Activated CD8-positive, alpha-beta memory T cell treated with anti-CD3 and anti-CD28 coated beads for 24 hours (primary cell): ENCODE measurements around the gene CABCOCO1.
"Not testable (repeated sequence)": the region's sequence is repeated elsewhere in the genome, so short reads cannot be mapped to it uniquely, and the experiment has no call there.

Source experiments
- DNase-seq: peaks from one replicate; pipeline ENCODE4 v3.0.0-alpha.2; 2020

The CABCOCO1 gene

DNA sequence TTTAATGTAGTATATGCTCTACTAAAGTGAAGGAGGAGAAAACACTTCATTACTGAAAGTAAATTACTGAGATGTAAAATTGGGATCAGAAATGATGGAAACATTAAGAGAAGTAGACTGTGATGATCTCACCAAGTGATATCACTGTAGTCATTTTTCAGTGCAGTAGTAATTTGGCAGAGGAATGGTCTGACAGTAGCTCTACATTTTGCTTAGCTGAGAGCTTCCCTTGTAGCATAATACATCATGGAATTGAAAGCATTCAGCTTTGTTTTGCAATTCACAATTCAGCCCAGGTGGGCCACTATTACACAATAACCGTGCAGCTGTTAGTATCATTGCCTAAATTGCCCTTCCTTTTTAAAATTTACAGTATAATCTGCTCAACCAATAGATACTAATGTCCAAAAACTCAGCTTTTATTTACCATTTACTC is 19.4 kb upstream of the CABCOCO1 start:
- DNase-seq = no peak

DNA sequence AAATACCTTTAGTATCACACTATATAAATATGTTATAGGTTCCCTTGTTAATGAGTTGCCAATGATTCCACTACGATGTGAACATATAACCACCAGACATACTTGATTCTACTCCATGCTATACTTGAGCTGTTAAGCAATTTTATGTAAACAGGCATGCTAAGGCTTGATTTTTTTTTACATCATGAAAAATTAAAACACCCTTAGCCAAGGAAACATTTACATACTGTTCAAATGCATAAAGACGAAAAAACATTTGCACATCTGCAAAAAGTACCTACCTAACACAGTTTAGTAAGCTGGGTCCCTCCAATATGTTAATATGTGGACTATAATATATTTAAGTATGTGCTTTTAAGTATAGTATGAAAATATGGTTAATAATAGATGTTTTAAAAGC is 9.0 kb upstream of the CABCOCO1 start:
- no peak for DNase-seq

GRCh38 chr10:61655335-61655851 is 7.3 kb upstream of the CABCOCO1 start:
- DNase-seq = no peak

- DNase-seq = no peak
These were observed 737 bp downstream of the CABCOCO1 start for GRCh38 chr10:61663466-61663865.

DNA sequence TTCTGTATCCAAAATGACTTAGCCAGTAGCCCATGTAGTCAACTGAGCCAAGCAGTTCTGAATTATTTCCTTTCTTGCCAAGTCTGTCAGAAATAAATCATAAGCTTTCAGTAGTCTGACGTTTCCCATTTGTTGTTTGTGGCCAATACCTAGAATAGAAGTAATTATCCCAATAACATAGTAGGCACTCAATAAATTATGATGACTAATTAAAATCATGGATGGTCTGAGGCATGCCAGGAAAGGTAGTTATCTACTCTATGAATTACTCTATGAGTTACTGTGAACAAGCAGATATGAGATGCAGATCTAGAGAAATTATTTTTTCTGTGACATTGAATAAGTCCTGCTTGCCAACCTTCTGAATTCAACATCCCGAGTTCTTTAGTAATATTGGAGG is 2.3 kb downstream of the CABCOCO1 start:
- DNase-seq = no peak

DNA sequence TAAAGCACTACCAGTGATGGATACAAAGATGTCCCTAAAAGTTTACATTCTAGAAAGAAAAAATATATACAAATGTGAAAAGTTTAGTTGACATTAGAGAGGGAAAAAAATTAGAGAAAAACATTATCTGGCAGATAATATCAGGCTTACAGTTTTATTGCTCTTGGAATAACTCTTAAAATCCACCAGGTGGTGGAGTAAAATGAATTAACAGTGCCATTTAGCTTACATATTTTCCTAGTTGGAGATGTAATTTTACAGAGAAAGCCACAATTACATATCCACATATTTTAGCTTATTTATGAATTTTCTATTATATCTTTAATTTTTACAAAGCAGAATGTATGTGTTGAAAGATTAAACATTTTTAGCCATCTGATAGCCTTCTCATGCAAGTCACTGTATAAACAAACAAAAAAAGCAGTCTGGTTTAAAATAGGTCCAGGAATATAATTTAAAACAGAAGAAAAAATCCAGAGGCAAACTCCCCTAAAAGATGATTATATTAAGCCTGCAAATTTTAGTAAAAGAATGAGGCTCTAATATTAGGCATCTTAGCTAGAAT is 6.5 kb downstream of the CABCOCO1 start:
- no peak for DNase-seq

DNA sequence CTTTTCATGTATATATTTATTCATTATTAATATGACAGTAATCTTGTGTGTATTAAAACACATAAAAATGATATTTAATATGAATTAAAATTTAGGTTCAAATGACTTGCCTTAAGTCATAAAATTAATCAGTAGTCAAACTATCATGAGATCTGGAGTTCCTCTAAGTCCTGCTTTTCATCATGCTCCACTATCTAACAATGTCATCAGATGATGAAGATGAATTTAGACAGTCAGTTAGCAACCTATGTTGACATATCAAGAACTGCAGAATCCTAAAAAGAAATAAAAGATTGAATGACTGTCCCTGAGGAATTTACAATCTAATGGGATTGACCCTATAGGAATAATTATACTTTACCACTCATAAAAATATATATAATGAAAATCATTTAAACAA is 7.1 kb downstream of the CABCOCO1 start:
- DNase-seq = no peak

DNA sequence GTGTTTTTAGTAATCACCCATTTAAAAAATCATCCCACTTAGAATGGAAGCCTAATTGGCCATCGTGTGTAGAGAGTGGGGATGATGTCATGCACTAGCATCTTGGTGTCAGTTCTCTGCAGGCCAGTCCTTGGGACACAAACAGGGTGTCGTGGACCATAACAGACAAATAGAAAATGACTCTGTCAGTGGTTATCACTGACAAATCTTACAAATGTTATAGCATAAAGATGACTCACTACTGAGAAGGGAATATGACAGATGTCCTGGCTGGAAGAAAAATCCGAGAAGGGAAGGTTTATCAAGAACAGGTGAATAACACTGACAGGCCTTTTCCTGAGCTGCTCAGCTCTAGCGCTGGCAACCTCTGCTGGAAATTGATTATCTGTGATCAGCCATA is 10.6 kb downstream of the CABCOCO1 start:
- no peak for DNase-seq

DNA sequence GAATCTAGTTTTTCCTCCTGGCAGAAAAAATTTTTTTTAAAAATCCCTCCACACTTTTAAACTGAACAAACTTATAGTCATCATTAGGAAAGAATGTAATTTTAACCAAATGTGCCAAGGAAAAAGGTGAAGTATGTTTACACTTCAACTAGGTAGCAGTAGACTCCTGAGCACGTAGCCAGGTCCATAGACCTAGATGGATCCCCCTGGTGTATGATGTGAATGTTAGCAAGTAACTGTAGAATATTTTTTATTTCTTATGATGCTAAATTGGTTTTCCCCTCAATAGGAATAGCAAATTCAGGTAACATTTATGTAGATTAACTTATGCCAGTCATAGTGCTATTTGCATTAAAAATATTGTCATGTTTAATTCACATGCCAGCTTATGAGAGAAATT is 19.6 kb downstream of the CABCOCO1 start:
- DNase-seq = no peak

DNA sequence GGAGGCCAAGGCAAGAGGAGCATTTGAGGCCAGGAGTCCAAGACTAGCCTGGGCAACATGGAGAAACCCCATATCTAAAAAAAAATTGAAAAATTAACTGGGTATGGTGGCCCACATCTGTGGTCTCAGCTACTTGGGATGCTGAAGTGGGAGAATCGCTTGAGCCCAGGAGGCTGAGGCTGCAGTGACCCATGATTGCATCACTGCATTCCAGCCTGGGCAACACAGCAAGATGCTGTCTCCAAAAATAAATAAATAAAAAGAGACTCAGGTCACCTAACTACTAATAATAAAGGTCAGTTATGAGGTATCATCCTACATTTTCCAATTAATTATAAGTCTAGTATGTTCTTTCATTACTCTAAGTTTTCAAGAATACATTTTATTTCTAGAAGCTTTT is 20.6 kb downstream of the CABCOCO1 start:
- DNase-seq = no peak

DNA sequence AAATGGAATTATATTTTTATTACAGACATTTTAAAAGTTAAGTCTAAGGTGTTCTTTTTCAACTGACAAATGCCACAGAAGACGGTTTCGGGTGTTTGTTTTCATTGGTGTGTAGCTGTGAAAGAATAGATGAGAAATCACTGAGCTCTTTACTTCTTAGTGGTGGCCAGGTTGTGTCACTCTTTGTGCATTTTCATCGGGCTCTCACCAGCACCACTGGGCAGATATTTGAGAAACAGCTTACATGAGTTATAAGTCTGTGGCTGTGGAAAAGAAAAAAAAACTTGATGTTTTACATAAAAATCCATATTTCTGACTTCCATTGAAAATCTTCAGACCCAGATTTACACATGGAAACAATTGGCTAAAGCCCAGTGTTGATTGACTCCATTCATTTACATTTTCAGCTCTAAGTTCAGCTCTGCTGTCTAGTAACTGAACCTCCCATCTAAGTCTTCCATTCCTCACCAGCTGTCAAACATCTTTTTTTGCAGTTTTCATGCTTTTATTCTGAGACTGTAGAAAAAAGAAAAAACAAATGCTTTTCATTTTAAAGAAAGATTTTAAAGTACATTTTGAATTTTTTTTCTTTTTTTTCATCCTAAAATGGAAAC is 22.3 kb downstream of the CABCOCO1 start:
- no peak for DNase-seq

GRCh38 chr10:61688551-61689308 is 26.0 kb downstream of the CABCOCO1 start:
- no peak for DNase-seq

DNA sequence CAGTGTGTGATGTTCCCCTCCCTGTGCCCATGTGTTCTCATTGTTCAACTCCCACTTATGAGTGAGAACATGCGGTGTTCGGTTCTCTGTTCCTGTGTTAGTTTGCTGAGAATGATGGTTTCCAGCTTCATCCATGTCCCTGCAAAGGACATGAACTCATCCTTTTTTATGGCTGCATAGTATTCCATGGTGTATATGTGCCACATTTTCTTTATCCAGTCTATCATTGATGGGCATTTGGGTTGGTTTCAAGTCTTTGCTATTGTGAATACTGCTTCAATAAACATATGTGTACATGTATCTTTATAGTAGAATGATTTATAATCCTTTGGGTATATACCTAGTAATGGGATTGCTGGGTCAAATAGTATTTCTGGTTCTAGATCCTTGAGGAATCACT is 28.9 kb downstream of the CABCOCO1 start:
- not testable (repeated sequence) for DNase-seq

GRCh38 chr10:61692447-61693010 is 29.8 kb downstream of the CABCOCO1 start:
- no peak for DNase-seq

DNA sequence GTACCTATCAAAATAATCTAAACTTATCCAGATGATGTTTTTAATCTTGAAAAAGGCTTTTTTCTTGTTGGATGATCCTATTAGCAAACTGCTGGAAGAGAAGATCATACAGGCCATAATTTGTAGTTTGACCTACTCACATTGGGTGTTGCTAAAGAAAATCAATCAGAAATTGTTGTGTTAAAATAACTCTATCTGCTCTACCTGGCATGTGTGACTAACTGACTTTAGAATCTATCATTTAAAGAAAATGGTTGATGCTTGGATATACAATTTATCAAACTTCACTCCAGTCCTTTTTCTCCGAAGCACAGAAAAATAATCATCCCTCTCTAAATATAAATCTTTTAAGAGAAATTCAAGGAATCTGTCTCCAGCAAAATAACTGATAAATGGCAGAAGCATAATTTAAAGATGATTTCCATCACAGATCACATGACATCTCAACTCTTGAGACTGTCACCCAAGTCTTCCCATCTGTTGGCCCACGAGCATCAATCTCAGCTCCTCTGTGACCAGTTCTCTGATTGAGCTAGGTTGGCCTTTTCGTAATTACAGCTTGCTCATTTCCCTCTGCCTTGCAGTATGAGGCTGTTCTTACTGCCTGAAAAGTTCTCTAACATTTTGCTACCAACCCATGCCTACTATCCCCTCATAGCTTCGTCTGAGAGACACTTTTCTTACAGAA is 36.4 kb downstream of the CABCOCO1 start:
- DNase-seq = no peak

DNA sequence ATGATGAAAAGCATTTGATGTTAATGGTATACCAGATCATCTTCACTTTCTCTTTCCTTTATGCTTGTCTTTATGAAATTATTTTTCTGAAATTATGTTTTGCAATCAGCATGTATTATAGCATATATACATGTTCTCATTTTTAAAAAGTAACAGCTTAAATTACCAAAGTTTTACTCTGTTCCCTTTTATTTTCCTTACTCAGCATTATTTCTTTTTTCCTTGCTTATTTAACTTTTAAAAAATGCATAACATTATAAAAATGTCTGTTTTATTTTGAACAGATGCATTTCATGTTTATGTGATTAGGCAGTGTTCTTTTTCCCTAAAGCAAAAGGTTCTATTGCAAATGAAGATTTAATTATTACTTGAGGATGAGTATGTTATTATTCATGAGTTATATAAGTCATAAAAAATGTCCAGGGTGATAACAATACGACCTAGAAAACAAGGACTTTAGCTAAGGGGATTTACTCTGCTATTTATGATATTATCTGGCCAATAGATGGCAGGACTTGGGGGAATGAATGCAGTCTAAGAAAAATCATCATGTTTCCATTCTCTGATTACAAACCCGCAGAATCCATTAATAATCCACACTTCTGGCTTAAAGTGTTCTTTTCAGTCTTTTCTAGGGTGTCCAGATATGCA is 38.5 kb downstream of the CABCOCO1 start:
- no peak for DNase-seq

GRCh38 chr10:61701706-61702105 is 39.0 kb downstream of the CABCOCO1 start:
- no peak for DNase-seq

DNA sequence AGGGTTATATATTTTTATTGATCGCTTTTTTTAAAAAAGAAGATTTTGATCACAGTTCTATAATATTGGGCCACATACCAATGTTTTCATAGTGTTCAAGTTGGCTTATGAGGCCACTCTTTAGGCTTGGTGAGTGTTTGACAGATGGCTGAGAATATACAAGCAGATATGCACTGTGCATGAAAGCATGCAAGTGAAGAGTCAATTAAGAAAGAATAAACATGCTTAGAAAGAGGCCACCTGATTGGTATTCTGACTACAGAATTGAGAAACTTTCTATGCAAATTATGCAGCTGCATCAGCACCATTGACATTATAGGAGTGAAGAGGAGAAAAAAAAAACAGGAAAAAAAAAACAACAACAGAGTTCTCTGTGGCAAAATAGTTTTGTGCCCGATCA is 39.9 kb downstream of the CABCOCO1 start:
- DNase-seq = no peak

DNA sequence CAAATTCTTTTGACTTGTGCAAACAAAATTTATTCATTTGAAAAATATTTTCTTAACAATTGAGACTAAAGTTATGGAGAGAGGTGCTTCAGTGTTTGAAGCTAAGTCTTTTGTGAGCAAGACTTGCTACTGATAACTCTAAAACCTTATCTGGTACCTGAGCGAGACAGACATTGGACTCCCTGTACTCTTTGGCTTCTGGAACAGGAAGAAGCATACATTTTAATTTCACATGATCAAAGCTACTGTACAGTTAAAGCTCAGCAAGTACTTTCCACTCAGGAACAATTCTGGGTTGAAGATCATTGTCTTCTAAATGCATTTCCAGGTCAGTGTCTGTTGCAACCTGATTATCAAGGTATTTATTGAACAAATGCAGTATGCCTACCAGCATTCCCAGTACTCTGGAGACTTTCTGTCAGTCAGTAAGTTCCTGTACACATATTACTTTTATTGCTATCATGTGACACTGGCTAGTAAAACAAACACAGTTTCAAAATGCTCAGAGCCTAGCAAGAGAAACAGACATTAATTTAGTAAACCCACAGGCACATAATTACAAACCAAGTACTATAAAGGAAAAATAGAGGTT is 42.4 kb downstream of the CABCOCO1 start:
- no peak for DNase-seq

DNA sequence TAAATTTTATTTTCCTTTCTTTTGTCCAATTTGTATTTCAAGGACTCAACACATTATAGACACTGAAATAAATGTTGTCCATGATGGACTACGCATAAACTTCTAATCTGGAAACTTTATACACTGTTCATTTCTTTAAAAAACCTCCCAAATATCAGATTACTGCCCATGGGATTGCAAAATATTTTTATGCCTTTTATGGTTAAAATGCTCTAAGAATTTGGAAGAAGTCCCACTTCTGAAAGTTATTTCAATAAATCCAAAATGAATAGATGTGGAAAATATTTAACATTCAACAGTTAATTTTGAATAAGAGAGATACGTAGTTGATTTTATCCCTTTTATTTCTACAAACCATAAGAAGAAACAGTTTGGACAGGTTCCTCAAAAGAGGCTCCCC is 46.1 kb downstream of the CABCOCO1 start:
- no peak for DNase-seq

- DNase-seq = not testable (repeated sequence)
These were observed 49.4 kb downstream of the CABCOCO1 start for GRCh38 chr10:61712105-61712504.

- not testable (repeated sequence) for DNase-seq
These were observed 56.7 kb downstream of the CABCOCO1 start for GRCh38 chr10:61719475-61719874.
